ENCODE data around the gene ADGRA3. TPM values are rescaled to one million over a fixed set of nuclear protein-coding genes. Genes with fewer than 3 reads are reported as not detected.
"Not testable (repeated sequence)": the region's sequence is repeated elsewhere in the genome, so short reads cannot be mapped to it uniquely, and the experiment has no call there.

ADGRA3 gene
- total RNA-seq, 2 donors from 2014 or later, result 5.3 to 8.2 TPM

DNA sequence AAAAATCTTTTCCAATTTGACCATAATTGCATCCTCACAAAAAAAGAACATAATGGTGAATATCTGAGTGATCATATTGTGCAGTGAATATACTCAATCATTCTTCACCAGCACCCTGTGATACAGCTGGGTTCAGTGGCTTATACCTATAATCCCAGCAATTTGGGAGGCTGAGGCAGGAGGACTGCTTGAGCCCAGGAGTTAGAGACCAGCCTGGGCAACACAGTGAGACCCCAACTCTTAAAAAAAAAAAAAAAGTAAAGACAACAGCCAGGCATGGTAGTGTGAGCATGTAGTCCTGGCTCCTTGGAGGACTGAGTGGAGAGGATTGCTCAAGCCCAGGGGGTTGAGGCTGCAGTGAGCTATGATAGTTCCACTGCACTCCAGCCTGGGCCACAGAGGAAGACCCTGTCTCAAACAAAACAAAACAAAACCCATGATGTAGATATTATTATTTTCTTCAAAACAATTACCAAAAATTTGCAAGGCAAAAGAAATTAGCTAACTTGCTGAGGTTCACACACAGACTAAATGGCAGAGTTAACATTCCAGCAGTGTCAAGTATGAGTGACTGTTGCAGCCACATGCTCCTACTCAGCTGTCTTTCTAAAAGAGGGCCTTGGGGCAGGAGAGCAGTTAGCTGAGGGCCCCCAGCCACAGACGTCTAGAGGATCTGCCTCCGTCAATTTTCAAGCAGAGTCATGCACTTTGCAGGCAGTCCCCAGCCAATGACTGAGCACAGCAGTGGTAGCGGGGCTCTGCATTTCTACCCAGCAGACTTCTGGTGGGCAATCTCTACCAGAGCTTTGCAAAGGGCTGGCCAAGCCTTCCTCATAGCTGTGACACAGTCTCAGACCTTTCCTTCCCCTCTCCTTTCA, 33.4 kb downstream of the ADGRA3 start:
- no peak for DNase-seq (ENCODE audit: low spot score)

DNA sequence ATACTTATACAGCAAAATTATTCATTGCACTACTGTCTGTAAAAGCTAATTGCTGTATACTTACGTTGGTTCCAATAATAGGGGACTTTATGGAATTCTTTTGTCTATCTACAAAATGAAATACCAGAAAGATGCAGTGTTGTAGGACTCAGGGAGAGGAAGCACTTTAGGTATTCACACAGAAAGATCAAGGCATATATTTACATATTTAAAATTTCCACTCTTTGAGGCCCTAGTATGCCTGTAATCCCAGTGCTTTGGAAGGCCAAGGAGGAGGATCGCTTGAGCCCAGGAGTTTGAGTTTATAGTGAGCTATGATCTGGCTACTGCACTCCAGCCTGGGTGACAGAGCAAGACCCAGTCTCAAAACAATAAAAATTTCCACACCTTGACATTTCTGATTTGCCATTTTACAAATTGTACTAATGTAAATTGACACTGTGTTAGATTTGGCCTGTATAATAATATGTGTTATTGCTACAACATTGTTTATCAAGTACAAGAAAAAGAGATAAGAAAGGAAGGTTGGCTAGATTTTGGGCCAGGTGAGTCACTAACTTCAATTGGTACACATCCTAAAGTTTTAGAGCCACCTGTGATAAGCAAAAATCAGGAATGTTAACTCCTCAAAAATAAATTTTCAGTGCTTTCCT, 35.1 kb downstream of the ADGRA3 start:
- Mint-ChIP-seq H3K9me3 (no peaks in the 10 kb centered on the region), H3K4me1 (ENCODE audit: low read depth in 2 of 2) (peaks cover 30 to 37% of the 10 kb centered on the region in 2 donors)

More for the DNA sequence above, 33.4 kb downstream of the ADGRA3 start:
- H3K36me3 Mint-ChIP-seq, result no peaks in the 10 kb centered on the region
- ATAC-seq, result peak in 1 of 2 donors; percentile 38
- H3K27me3 Mint-ChIP-seq, result no peaks in the 10 kb centered on the region
- H3K27ac Mint-ChIP-seq, result peak overlapping the region in 1 of 2 donors; percentile 88
- no peaks in the 10 kb centered on the region for H3K9me3 Mint-ChIP-seq
- peaks cover 35 to 38% of the 10 kb centered on the region in 2 donors for H3K4me1 Mint-ChIP-seq (ENCODE audit: low read depth in 2 of 2)
- no peak overlapping the region for H3K4me3 Mint-ChIP-seq

DNA sequence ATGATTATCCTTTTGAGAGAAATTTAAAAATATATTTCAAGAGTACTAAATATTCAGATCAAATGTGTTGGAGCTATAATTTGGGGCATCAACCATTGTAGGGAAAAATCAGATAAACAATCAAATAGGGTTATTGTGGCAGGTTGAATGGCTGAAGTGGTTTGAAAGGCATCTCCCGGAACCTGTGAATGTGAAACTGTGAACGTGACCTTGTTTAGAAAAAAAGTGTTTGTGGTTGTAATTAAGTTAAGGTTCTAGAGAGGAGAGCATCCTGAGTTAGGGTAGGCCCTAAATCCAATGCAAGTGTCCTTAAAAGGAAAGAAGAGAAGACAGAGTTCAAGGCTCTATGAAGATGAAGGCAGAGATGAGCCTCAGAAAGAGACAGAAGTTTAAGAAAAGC, 37.4 kb downstream of the ADGRA3 start:
- H3K27ac Mint-ChIP-seq, result peak overlapping the region in 1 of 2 donors; percentile 36
- DNase-seq (ENCODE audit: low spot score) (no peak), ATAC-seq (peak; percentile 51 to 72)
- H3K4me1 Mint-ChIP-seq (ENCODE audit: low read depth in 2 of 2), result peaks cover 12 to 19% of the 10 kb centered on the region in 2 donors
- H3K9me3 Mint-ChIP-seq, result no peaks in the 10 kb centered on the region
- no peaks in the 10 kb centered on the region for H3K36me3 Mint-ChIP-seq
- H3K27me3 Mint-ChIP-seq, result no peaks in the 10 kb centered on the region
- peak overlapping the region; percentile 5 for H3K4me3 Mint-ChIP-seq

More for the DNA sequence above, 35.1 kb downstream of the ADGRA3 start:
- Mint-ChIP-seq H3K36me3 (no peaks in the 10 kb centered on the region), H3K27ac (no peak overlapping the region), H3K27me3 (no peaks in the 10 kb centered on the region), H3K4me3 (no peak overlapping the region)
- ATAC-seq, result no peak
- DNase-seq (ENCODE audit: low spot score), result no peak

DNA sequence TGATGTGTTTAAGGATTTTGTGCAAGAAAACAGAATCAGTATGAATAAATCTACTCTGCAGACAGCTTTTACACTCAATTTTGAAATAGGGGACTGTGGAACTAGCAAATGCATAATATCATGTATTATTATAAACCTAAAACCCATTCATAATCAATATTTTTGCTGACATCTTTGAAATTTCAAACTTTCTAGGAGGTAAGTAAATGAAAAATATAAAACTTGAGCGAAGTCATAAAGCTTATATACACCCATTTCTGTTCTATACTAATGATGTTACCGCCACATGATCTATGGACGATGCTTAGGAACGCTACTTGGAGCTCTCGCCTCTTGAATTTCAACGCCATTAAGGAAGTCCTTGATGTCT, 38.1 kb downstream of the ADGRA3 start:
- Mint-ChIP-seq H3K36me3 (no peaks in the 10 kb centered on the region), H3K9me3 (no peaks in the 10 kb centered on the region), H3K4me1 (ENCODE audit: low read depth in 2 of 2) (peaks cover 6 to 15% of the 10 kb centered on the region in 2 donors), H3K27me3 (no peaks in the 10 kb centered on the region), H3K4me3 (no peak overlapping the region), H3K27ac (no peak overlapping the region)
- DNase-seq (ENCODE audit: low spot score), result no peak
- no peak for ATAC-seq

DNA sequence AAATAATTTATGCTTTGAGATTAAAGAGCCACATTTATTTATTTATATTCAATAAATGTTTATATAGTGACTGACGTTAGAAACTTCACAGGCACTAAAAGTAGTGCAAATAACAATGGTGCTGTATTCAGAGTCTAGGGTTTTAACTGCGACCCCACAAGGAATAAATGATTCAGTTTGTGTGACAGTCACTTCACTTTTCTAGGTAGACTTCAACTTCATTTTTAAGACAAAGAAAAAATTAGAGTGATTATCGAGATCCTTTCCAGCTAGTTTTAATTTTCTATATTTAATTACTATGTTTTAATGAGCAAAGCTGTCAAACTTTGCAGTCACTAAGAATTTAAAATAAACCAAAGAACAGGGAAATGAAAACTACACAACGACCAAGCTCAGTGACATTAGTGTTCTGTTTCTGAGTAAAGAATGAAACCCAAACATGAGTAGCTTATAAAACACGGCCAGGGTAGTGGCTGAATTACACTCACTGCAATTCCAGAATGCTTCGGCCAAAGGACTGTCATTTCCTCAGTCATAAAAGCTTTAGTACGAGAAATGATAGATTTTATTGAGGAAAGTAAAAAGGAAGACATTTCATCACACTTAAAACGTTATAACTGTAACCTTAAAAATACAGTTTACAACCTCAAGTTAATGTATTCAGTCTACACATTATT, 38.6 kb downstream of the ADGRA3 start:
- DNase-seq (ENCODE audit: low spot score), result no peak
- no peak overlapping the region for H3K27ac Mint-ChIP-seq
- no peak overlapping the region for H3K4me3 Mint-ChIP-seq
- peaks cover 6 to 18% of the 10 kb centered on the region in 2 donors for H3K4me1 Mint-ChIP-seq (ENCODE audit: low read depth in 2 of 2)
- no peaks in the 10 kb centered on the region for H3K27me3 Mint-ChIP-seq
- no peak for ATAC-seq
- H3K9me3 Mint-ChIP-seq, result no peaks in the 10 kb centered on the region
- H3K36me3 Mint-ChIP-seq, result no peaks in the 10 kb centered on the region

DNA sequence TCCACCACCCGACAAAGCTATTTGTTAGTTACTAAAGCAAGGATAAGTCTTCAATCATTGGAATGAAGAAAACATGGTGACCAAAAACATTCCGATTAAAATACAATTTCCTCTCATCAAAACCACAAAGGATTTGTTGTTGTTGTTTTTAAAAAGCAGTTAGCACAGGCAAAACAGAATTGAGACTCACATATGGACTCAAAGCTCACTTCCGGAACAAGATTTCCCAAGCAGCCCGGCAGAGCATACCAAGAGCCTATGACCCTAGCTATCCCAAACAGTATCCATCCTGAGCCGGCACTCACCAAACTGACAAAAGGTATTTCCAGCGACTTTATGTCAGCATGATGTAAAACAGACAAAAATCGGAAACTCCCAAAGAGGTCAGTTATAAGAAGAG, 39.9 kb downstream of the ADGRA3 start:
- H3K4me1 Mint-ChIP-seq (ENCODE audit: low read depth in 2 of 2), result peaks cover 6 to 19% of the 10 kb centered on the region in 2 donors
- DNase-seq (ENCODE audit: low spot score), result no peak
- H3K27ac Mint-ChIP-seq, result no peak overlapping the region
- ATAC-seq, result no peak
- no peak overlapping the region for H3K4me3 Mint-ChIP-seq
- no peaks in the 10 kb centered on the region for H3K36me3 Mint-ChIP-seq
- H3K9me3 Mint-ChIP-seq, result no peaks in the 10 kb centered on the region
- H3K27me3 Mint-ChIP-seq, result no peaks in the 10 kb centered on the region

DNA sequence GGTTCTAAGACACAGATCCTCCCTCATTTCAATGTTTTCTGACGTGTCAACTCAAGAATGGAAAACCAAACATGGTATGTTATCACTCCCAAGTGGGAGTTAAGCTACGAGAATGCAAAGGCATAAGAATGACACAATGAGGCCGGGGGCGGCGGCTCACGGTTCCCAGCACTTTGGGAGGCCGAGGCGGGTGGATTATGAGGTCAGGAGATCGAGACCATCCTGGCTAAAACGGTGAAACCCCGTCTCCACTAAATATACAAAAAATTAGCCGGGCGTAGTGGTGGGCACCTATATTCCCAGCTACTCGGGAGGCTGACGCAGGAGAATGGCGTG, 40.6 kb downstream of the ADGRA3 start:
- not testable (repeated sequence) for DNase-seq (ENCODE audit: low spot score); H3K36me3 Mint-ChIP-seq; ATAC-seq; H3K9me3 Mint-ChIP-seq; H3K27me3 Mint-ChIP-seq; H3K4me3 Mint-ChIP-seq; H3K27ac Mint-ChIP-seq
- H3K4me1 Mint-ChIP-seq (ENCODE audit: low read depth in 2 of 2), result peaks cover 6 to 19% of the 10 kb centered on the region in 2 donors

DNA sequence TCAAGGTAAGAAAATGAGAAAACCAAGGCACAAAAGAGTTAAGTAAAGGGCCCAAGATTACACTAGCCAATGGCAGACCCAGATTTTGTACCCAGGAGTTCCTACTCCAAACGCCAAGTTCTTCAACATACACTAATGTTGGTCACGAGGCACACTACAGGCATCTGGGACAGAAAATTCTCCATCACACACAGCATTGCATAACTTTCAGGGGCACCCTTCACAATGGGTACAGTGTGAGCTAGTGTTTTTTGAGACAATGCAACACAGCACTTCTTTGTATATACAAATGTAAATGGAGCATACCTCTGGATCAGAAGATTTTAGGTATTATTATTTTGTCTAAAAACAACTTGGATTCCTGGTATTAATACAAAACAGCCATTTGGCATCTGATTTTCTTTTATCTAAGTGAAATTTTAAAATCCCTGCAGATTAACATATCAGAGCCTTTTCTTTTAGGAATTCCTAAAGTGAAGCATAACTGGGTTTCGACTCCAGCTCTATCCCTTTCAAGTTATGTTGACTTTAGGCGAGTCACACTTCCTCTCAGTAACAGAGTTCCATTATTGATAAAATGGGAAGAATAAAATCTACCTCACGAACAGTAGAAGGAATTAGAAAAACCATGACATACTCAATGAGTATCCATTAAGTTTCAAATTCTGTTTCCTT, 41.1 kb downstream of the ADGRA3 start:
- H3K4me1 Mint-ChIP-seq (ENCODE audit: low read depth in 2 of 2), result peaks cover 6 to 17% of the 10 kb centered on the region in 2 donors
- no peak overlapping the region for H3K27ac Mint-ChIP-seq
- ATAC-seq (no peak), DNase-seq (ENCODE audit: low spot score) (no peak)
- no peaks in the 10 kb centered on the region for H3K36me3 Mint-ChIP-seq
- no peaks in the 10 kb centered on the region for H3K9me3 Mint-ChIP-seq
- H3K27me3 Mint-ChIP-seq, result no peaks in the 10 kb centered on the region
- H3K4me3 Mint-ChIP-seq, result no peak overlapping the region

DNA sequence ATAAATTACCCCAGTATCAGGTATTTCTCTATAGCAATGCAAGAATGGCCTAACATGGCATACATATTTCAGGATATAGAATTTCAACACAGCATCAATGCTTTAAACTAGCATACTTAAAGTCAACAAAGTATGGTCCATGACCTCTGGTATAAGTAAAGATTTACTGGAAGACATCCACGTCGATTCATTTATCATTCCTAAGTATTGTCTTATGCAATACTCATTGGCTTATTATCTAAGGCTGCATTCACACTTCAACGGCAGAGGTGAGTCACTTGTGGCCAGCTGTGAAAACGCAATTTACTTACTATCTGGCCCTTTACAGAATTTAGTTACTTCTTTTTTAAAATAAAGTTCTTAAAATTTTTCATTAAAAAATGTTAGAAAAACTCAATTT, 42.6 kb downstream of the ADGRA3 start:
- DNase-seq (ENCODE audit: low spot score), result no peak
- Mint-ChIP-seq H3K9me3 (no peaks in the 10 kb centered on the region), H3K4me3 (no peak overlapping the region), H3K27me3 (no peaks in the 10 kb centered on the region), H3K36me3 (no peaks in the 10 kb centered on the region), H3K27ac (no peak overlapping the region), H3K4me1 (ENCODE audit: low read depth in 2 of 2) (peaks cover under 1 to 9% of the 10 kb centered on the region in 2 donors)
- ATAC-seq, result peak in 1 of 2 donors; percentile 67

DNA sequence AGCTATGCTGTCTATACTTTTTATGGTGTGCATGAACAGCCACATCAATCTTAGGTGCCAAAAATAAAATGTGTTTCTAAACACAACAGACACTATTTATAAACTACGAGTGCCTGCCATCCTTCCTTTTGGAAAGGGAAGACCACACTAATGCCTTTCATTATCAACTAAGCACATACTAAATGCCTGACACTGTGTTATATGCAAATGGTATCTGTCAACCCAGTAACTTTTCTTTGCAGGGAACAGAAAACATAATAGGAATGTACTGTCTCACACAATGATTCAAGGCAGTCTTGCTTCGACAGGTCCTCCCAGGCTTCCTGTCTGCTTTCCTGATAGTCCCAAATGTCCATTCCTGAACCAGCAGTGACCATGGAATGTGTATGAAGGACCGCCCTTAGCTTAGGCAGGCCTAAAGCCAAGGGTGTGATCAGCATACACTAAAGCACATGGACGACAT, 43.8 kb downstream of the ADGRA3 start:
- no peak overlapping the region for H3K4me3 Mint-ChIP-seq
- ATAC-seq (no peak), DNase-seq (ENCODE audit: low spot score) (no peak)
- H3K4me1 Mint-ChIP-seq (ENCODE audit: low read depth in 2 of 2), result peaks cover 0 to 7% of the 10 kb centered on the region in 2 donors
- no peaks in the 10 kb centered on the region for H3K36me3 Mint-ChIP-seq
- H3K9me3 Mint-ChIP-seq, result no peaks in the 10 kb centered on the region
- no peaks in the 10 kb centered on the region for H3K27me3 Mint-ChIP-seq
- H3K27ac Mint-ChIP-seq, result no peak overlapping the region

DNA sequence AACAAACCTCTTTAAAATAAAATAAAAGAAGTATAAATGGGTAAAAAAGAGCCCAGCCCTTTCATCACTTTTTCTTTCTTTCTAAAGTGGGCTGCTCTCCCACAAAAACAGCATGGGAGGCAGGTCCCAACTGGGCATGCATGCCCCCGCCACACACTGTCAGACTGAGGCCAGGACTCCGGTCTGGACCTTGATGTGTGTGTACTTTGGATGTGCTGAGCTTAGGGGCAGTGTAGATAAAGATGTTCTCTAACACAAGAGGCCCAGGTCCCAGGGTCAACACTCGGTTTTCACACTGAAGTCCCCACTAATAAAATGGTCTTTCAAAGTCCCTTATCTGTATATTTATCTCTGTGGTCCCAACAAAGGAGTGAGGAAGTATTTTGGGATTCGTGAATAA, 44.4 kb downstream of the ADGRA3 start:
- H3K9me3 Mint-ChIP-seq, result no peaks in the 10 kb centered on the region

DNA sequence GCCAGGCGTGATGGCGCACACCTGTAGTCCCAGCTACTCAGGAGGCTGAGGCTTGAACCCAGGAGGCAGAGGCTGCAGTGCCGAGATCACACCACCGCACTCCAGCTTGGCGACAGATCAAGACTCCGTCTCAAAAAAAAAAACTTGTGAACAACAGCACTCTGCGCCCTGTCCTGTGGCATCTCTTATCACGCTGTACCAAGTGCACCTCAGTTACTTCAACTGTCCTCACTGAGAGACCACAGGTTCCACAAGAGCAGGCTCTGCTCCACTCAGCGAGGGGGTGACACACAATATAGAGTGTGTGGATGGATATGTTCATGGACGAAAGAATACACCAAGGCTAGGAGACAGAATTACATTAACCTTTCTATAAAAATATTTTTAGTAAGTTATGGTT, 49.3 kb downstream of the ADGRA3 start:
- H3K4me1 Mint-ChIP-seq (ENCODE audit: low read depth in 2 of 2), result peaks cover 8 to 13% of the 10 kb centered on the region in 2 donors
- H3K9me3 Mint-ChIP-seq, result no peaks in the 10 kb centered on the region
- ATAC-seq (no peak), DNase-seq (ENCODE audit: low spot score) (no peak)
- H3K27ac Mint-ChIP-seq, result no peak overlapping the region
- H3K27me3 Mint-ChIP-seq, result no peaks in the 10 kb centered on the region
- no peak overlapping the region for H3K4me3 Mint-ChIP-seq
- H3K36me3 Mint-ChIP-seq, result no peaks in the 10 kb centered on the region

More for the DNA sequence above, 44.4 kb downstream of the ADGRA3 start:
- no peak for DNase-seq (ENCODE audit: low spot score)
- ATAC-seq, result no peak
- no peak overlapping the region for H3K4me3 Mint-ChIP-seq
- H3K4me1 Mint-ChIP-seq (ENCODE audit: low read depth in 2 of 2), result peaks cover 0 to 7% of the 10 kb centered on the region in 2 donors
- H3K36me3 Mint-ChIP-seq, result no peaks in the 10 kb centered on the region
- peak overlapping the region in 1 of 2 donors; percentile 67 for H3K27ac Mint-ChIP-seq
- H3K27me3 Mint-ChIP-seq, result no peaks in the 10 kb centered on the region

DNA sequence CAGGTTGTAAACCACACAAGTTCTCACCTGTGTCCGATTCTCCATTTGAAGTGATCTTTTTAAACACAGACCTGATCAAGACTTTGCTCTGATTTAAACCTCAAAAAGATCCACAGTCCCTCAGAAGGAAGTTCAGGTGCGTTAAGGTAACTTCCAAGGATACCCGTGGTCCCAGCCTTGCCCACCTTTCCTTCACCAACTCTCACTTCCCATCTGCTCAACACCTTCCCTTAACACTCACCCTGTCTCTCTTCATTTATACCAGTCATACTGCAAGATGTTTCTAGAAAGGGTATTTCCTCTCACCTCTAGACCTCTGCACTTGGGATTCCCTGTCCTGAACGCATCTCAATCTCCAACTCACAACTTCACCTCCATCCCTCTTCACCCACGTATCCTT, 49.9 kb downstream of the ADGRA3 start:
- H3K4me1 Mint-ChIP-seq (ENCODE audit: low read depth in 2 of 2), result peaks cover 8 to 13% of the 10 kb centered on the region in 2 donors
- no peak for ATAC-seq
- H3K27ac Mint-ChIP-seq, result no peak overlapping the region
- H3K9me3 Mint-ChIP-seq, result no peaks in the 10 kb centered on the region
- H3K4me3 Mint-ChIP-seq, result no peak overlapping the region
- H3K36me3 Mint-ChIP-seq, result no peaks in the 10 kb centered on the region
- DNase-seq (ENCODE audit: low spot score), result no peak
- H3K27me3 Mint-ChIP-seq, result no peaks in the 10 kb centered on the region

Data from natural killer cell treated with Interleukin-12 subunit alpha and Interleukin-12 subunit beta and Interleukin-15 and Interleukin-18, amount 100 ng/mL, for 72 hours (primary cell).